ENCODE results near the gene CLOCK. TPM values are rescaled to one million over a fixed set of nuclear protein-coding genes. Genes with fewer than 3 reads are reported as not detected.

The CLOCK gene
- total RNA-seq, 4 donors from 2014 or later = 24.5 to 42.6 (median 34.8) TPM

DNA sequence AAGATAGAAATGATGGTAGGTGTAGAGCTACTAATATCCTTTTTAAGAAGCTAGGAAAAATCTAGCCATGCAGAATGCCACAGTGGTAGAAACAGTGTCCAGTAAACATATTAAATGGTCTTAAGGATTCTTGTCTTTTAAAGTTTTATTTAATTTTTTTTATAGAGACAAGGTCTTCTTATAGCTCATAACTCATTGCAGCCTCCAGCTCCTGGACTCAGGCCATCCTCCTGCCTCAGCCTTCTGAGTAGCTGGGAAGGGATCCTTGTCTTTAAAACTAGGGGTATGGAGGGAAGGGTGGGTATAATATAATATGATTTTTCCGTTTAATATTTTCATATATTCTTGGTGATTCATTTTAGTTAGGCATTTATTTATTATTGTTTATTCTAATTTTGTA is 147.1 kb downstream of the CLOCK start:
- Histone ChIP-seq H3K4me1 (peaks cover 27 to 63% (median 56%) of the 10 kb centered on the region in 4 donors), H3K36me3 (peaks cover 0 to 23% (median 11%) of the 10 kb centered on the region in 4 donors), H3K27ac (replicated peaks in 1 of 4) (peak overlapping the region; percentile 94 to 100 (median 100)), H3K4me3 (peak overlapping the region in 3 of 4 donors; percentile 95 to 100 (median 97)), H3K27me3 (no peaks in the 10 kb centered on the region), H3K9me3 (no peaks in the 10 kb centered on the region)
- intact Hi-C loops (cut with DNase I) = loop anchor here (5.0 kb wide), 1 partner anchor 148 kb away; the partner anchor contains the start of gene CLOCK
- TF ChIP-seq, protein P1, sequence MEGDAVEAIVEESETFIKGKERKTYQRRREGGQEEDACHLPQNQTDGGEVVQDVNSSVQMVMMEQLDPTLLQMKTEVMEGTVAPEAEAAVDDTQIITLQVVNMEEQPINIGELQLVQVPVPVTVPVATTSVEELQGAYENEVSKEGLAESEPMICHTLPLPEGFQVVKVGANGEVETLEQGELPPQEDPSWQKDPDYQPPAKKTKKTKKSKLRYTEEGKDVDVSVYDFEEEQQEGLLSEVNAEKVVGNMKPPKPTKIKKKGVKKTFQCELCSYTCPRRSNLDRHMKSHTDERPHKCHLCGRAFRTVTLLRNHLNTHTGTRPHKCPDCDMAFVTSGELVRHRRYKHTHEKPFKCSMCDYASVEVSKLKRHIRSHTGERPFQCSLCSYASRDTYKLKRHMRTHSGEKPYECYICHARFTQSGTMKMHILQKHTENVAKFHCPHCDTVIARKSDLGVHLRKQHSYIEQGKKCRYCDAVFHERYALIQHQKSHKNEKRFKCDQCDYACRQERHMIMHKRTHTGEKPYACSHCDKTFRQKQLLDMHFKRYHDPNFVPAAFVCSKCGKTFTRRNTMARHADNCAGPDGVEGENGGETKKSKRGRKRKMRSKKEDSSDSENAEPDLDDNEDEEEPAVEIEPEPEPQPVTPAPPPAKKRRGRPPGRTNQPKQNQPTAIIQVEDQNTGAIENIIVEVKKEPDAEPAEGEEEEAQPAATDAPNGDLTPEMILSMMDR (IDR thresholded peaks at IDR 0.05) = no peak
- TF ChIP-seq POLR2AphosphoS5 (IDR thresholded peaks at IDR 0.05) (no peak), POLR2A (IDR thresholded peaks at IDR 0.05; ENCODE audit: low read depth) (no peak), EP300 (IDR thresholded peaks at IDR 0.05) (no peak)
- WGBS = 89% methylated on average over 1 of the region's 1 CpG
- DNase-seq (ENCODE audit: extremely low spot score) = no peak

DNA sequence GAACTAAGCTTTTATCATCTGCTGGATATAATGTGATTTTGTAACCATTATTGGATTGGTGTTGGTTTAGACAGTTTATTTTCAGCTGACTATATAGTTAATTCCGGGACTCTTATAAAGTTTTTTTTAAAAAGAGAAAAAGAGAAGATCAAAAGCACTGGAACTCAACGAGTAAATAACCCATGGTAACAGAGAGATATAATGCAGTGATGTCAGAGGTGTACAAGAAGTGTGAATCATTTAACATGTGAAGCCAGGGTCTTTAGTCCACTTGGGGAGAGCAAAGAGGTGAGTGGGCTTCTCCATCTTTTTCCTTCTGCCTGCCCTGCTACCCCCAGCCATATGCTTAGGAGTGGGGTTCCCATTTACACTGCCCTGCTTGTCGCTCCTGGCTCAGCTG is 147.7 kb downstream of the CLOCK start:
- peaks cover 27 to 59% (median 54%) of the 10 kb centered on the region in 4 donors for H3K4me1 ChIP-seq
- DNase-seq (ENCODE audit: extremely low spot score) = no peak
- H3K27me3 ChIP-seq = no peaks in the 10 kb centered on the region
- H3K4me3 ChIP-seq = peak overlapping the region; percentile 88 to 100 (median 96)
- H3K36me3 ChIP-seq = peaks cover 0 to 17% (median 7%) of the 10 kb centered on the region in 4 donors
- intact Hi-C loops (cut with DNase I) = loop anchor here (5.0 kb wide), 1 partner anchor 148 kb away; the partner anchor contains the start of gene CLOCK
- 58% methylated on average over 3 of the region's 3 CpGs for WGBS
- no peaks in the 10 kb centered on the region for H3K9me3 ChIP-seq
- H3K27ac ChIP-seq (replicated peaks in 1 of 4) = peak overlapping the region; percentile 94 to 100 (median 100)
- TF ChIP-seq EP300 (IDR thresholded peaks at IDR 0.05) (no peak), POLR2AphosphoS5 (IDR thresholded peaks at IDR 0.05) (no peak)

DNA sequence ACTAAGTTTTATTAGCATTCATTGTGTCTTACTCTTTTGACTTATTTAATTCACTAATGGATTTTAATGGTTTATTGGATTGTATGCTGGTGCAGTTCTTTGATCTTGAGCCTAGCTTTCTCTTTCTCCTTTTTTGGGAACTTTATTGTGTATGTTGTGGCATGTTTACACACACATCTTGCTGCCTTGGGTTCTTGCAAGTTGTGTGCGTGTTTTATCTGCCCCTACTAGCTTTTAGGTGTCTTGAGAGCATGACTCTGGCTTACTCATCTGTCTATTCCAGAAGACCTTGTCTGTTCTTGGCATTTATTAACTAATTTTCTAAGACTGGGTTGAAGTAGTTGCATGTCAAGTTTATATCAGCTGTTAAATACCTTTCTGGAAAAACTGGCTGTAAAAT is 148.2 kb downstream of the CLOCK start:
- no peaks in the 10 kb centered on the region for H3K27me3 ChIP-seq
- H3K4me3 ChIP-seq = peak overlapping the region; percentile 88 to 100 (median 96)
- WGBS = 35% methylated on average over 1 of the region's 1 CpG
- peaks cover 0 to 12% (median 5%) of the 10 kb centered on the region in 4 donors for H3K36me3 ChIP-seq
- H3K4me1 ChIP-seq = peaks cover 27 to 57% (median 52%) of the 10 kb centered on the region in 4 donors
- TF ChIP-seq POLR2A (IDR thresholded peaks at IDR 0.05; ENCODE audit: low read depth) = no peak
- TF ChIP-seq POLR2AphosphoS5 (IDR thresholded peaks at IDR 0.05) = no peak
- TF ChIP-seq, protein P1 (IDR thresholded peaks at IDR 0.05) = no peak
- no peak for TF ChIP-seq EP300 (IDR thresholded peaks at IDR 0.05)
- H3K27ac ChIP-seq (replicated peaks in 1 of 4) = peak overlapping the region; percentile 94 to 100 (median 100)
- intact Hi-C loops (cut with DNase I) = loop anchor here (5.0 kb wide), 1 partner anchor 149 kb away; the partner anchor contains the start of gene CLOCK
- H3K9me3 ChIP-seq = no peaks in the 10 kb centered on the region
- no peak for DNase-seq (ENCODE audit: extremely low spot score)

DNA sequence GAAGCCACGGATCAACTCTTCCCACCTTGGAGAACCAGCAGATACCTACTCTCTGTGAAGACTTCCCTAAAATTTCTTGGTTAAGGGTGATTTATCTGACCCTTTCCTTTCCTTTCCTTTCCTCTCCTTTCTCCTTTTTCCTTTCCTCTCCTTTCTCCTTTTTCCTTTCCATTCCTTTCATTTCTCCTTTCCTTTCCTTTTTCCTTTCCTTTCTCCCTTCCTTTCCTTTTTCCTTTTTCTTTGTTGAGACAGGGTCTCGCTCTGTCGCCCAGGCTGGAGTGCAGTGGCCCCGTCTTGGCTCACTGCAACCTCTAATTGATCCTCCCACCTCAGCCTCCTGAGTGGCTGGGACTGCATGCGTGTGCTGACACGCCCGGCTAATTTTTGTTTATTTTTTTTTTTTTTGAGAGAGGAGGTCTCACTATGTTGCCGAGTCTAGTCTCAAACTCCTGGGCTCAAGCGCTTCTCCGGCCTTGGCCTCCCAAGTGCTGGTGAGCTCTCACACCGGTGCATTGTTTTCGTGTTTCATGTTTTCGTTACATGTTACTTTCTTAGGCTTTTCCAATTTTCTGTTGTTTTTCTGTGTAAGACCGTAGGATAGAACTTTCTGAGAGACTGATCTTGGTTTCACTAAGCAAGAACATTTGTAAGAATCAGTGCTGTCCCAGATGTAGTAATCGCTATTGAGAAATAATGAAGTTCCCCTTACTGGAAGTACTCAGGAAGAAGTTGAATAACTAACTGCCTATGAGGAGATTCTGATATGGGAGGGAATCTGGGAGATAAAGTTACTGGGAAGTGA is 149.0 kb downstream of the CLOCK start:
- intact Hi-C loops (cut with DNase I) = loop anchor here (5.0 kb wide), 1 partner anchor 150 kb away; the partner anchor contains the start of gene CLOCK
- no peak for DNase-seq (ENCODE audit: extremely low spot score)

More for the DNA sequence above, 149.0 kb downstream of the CLOCK start:
- 39% methylated on average over 15 of the region's 15 CpGs for WGBS
- Histone ChIP-seq H3K27me3 (no peaks in the 10 kb centered on the region), H3K4me3 (peak overlapping the region; percentile 88 to 100 (median 96)), H3K27ac (replicated peaks in 1 of 4) (peak overlapping the region; percentile 94 to 100 (median 100)), H3K9me3 (no peaks in the 10 kb centered on the region), H3K4me1 (peaks cover 27 to 54% (median 52%) of the 10 kb centered on the region in 4 donors), H3K36me3 (peaks cover 0 to 12% (median 5%) of the 10 kb centered on the region in 4 donors)
- peak in 1 of 2 donors; percentile 70 for TF ChIP-seq POLR2AphosphoS5 (IDR thresholded peaks at IDR 0.05)
- peak; percentile 5 for TF ChIP-seq POLR2A (IDR thresholded peaks at IDR 0.05; ENCODE audit: low read depth)
- TF ChIP-seq EP300 (IDR thresholded peaks at IDR 0.05) = no peak
- TF ChIP-seq, protein P1 (IDR thresholded peaks at IDR 0.05) = no peak

Measured in esophagus muscularis mucosa (tissue), 4 donors.